Measurements from ENCODE around the gene NCOA4.
"Not testable (repeated sequence)": the region's sequence is repeated elsewhere in the genome, so short reads cannot be mapped to it uniquely, and the experiment has no call there.

Gene NCOA4

GRCh38 chr10:46030091-46030937, at the start of gene NCOA4:
Gene NCOA4 (minus strand): TSS chr10:46030623. CDS start chr10:46016680, 13,943 bp downstream.
- peak; percentile 49 to 62 for DNase-seq

DNA sequence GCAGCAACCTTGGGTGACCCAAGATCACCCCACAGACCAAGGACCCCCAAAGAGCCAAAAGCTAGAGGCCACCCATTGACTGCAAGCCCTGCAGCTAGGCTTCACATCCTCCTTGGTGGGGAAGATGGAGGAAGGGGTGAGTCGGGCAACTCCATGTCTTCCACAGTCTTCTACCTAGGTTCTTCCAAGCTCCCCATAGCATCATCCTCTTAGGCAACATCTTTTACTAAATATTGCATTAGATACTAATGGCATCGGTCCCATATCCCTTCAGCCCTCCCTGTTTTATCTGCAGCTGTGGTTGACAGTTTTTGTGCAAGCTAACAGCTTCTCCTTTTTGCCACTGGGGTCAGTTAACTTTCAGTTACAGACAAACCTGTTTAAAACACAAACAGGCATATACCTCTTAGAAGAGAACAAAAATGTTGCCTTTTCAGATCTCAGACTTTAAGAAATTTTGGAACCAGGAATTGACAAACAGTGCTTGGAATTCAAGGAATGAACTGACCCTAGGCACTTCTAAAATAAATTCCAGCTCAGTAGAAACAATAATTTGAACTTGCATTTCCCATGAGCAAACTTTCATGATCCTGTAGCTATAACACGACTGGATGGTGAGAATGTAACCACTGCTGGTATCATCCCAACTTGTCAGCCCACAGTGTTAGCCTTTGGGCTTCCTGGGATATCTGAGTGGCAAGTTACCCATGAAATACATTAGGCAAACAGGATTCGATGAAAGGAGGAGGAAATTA, 49.6 kb upstream of the NCOA4 start:
- DNase-seq, result no peak

DNA sequence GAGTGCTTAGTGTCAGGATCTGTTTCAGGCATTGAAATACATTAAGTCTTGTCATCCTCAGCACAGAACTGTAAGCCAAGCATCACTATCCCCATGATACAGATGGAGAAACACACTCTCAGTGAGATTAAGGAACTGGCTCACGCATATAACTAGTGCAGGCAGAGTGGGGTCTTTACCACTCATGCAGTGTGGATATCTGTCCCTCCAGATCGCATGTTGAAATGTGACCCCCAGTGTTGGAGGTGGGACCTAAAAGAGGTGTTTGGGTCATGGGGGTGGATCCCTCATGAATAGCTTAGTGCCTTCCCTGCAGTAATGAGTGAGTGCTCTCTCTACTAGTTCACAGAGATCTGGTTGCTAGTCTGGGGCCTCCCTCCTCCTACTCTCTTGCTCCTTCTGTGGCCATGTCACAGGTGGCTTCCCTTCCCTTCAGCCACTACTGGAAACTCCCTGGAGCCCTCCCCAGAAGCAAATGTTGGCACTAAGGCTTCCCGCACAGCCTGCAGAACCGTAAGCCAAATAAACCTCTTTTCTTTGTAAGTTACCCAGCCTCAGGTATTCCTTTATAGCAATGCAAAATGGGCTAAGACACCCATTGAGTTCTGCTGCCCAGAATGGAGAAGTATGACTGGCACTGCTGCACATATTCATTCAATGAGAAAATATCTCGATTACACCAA, 47.4 kb upstream of the NCOA4 start:
- no peak for DNase-seq

- no peak for DNase-seq
Measured at GRCh38 chr10:46077141-46077554, 46.7 kb upstream of the NCOA4 start.

- DNase-seq, result no peak
Measured at GRCh38 chr10:46075869-46076268, 45.4 kb upstream of the NCOA4 start.

GRCh38 chr10:46074196-46074946, 43.9 kb upstream of the NCOA4 start:
- DNase-seq, result no peak

DNA sequence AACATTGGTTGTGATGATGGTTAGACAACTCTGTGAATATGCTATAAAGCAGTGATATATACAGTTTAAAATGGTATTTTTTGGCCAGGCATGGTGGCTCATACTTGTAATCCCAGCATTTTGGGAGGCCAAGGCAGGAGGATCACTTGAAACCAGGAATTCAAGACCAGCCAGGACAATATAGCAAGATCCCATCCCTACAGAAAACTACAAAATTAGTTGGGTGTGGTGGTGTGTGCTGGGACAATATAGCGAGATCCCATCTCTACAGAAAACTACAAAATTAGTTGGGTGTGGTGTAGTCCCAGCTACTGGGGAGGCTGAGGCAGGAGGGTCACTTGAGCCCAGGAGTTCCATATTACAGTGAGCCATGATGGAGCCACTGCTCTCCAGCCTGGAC, 43.1 kb upstream of the NCOA4 start:
- DNase-seq, result no peak

DNA sequence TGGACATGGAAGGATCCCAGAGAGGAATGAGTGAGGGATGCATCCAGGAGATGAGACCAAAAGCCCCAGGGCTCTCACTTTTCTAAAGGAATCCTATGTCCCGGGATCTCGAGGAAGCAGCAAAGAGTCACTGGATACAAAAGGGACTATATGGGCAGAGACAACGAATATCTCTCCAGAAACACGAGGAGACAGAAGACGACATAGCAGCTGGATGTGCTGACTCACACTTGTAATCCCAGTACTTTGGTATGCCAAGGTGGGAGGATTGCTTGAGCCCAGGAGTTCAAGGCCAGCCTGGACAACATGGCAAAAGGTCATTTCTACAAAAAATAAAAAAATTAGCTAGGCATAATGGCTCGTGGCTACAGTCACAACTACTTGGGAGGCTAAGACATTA, 40.3 kb upstream of the NCOA4 start:
- no peak for DNase-seq

DNA sequence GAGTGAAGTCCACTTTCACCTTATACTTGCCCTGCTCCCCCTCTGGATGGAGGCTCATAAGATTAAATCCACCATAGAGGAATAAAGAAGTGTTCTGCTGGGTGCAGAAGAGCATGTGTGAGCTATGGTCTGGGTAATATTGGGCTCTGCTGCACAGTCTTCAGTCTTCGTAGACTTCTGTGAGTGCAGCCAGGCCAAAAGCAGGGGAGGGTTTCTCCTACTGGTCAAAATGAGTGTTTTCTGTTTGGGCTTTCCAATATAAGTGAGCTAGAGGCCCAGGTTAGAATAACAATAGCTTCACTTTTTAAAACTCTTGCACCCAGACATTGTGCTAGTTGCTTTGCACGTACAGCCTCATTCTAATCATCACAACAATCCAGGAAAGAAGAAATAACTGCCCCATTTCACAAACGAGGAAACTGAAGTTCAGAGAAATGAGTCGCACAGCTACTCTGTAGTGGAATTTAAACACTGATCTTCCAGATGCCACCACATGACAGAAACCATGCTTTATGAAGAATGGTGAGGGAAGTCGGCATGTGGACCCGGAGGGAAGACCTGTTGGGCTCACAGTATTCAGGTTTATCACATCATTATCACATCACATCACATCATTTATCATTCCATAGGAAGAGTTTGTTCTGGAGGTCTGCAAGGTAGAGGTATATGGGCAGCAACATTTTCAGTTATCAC, 39.5 kb upstream of the NCOA4 start:
- DNase-seq, result no peak

DNA sequence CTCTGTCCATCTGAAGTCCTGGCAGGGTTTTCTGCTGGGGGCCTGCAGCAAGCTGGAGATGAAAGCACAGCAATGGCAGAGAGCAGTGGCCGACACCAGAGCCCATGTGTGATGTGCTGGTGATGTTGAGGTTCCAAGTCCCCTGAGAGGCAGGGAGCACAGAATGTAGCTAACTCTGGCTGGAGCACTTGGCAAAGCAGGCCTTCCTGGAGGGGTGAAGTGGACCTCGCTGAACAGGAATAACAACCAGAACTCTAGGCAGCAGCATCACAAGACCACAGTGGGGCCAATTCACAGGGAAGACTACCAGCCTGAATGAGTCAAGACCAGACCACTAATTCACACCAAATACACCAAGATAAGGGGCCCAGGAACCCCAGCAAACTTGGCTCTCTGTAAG, 38.5 kb upstream of the NCOA4 start:
- no peak for DNase-seq

DNA sequence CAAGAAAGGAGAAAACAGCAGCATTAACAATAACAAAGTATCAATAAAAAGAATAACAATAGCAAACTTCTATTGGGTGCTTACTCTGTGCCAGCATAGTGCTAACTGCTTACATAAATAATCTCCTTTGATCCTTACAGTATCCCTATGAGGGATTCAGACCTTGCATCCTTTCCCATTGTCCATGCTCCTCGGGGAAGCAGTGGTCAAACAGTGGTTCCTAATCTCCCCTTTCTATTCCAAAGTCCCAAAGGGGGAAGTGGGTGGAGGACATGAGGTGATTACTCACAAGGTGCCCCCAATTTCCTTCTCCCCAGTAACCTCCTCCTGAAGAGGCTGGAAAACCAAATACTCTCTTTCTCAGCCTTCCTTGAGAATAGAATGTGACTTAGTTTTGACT, 37.7 kb upstream of the NCOA4 start:
- no peak for DNase-seq

DNA sequence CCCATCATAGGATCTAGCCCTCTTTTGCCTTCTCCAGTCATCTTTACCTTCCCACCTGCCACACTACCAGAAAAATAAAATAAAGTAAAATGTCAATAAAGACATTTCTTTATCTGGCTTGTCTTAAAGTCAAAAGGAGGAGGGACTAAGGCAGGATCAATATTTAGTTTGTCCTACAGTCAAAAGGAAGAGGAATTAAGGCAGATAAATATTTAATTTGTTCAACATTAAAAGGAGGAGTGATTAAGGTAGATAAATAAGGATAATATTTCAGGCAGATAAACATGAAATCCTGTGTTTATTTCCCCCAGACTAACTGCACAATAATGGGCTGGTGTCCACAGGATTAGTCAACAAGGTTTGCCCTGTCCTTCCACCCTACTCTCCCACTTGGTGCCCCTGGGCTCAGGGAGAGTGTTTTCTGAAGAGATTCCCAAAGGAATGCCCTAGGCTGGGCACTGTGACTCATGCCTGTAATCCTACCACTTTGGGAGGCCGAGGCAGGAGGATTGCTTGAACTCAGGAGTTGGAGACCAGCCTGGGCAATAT, 33.9 kb upstream of the NCOA4 start:
- no peak for DNase-seq

DNA sequence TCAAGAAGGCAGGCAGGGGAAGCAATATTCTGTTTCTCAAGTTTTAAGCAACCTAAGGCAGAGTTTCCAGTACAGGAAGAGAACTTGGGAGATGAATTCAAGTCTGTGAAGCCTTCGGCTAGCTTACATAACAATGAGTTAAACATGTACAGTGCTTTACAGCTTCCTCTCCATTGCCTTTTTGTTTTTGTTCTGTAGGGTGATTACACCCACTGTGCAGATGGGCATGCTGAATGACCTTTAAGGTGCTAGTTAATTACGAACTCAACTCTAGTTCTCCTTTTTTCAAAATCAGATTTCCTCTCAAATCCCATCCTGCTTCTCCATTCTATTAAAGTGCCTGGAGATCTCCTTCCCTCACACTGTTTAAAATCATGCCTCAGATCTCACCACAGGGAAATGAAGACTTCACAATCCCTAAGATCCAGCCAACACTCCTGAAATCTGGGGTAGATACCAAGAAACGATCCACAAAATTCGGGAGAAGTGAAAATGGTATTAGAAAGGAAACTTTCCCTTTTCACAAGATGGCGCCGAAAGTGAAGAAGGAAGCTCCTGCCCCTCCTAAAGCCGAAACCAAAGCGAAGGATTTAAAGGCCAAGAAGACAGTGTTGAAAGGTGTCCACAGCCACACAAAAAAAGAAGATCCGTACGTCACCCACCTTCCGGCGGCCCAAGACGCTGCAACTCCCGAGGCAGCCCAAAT, 32.5 kb upstream of the NCOA4 start:
- DNase-seq, result no peak

DNA sequence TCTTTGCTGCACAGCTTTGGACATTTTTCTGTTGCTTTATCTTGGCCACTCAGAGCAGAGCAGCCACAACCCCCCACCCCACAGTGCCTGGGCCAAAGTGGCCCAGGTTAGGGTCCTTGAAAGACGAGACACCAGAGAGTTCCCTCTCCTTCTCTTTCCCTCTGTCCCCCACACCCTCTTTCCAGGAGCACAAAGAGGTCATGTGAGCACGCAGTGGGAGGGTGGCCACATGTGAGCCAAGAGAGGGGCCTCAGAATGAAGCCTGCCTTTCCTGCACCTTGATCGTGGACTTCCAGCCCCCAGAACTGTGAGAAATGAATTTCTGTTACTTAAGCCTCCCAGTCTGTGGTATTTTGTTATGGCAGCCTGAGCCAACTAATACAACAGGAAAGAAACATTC, 30.3 kb upstream of the NCOA4 start:
- DNase-seq, result no peak

GRCh38 chr10:46057927-46058326, 27.5 kb upstream of the NCOA4 start:
- not testable (repeated sequence) for DNase-seq

- no peak for DNase-seq
Measured at GRCh38 chr10:46057038-46057437, 26.6 kb upstream of the NCOA4 start.

- no peak for DNase-seq
Measured at GRCh38 chr10:46055771-46056170, 25.3 kb upstream of the NCOA4 start.

DNA sequence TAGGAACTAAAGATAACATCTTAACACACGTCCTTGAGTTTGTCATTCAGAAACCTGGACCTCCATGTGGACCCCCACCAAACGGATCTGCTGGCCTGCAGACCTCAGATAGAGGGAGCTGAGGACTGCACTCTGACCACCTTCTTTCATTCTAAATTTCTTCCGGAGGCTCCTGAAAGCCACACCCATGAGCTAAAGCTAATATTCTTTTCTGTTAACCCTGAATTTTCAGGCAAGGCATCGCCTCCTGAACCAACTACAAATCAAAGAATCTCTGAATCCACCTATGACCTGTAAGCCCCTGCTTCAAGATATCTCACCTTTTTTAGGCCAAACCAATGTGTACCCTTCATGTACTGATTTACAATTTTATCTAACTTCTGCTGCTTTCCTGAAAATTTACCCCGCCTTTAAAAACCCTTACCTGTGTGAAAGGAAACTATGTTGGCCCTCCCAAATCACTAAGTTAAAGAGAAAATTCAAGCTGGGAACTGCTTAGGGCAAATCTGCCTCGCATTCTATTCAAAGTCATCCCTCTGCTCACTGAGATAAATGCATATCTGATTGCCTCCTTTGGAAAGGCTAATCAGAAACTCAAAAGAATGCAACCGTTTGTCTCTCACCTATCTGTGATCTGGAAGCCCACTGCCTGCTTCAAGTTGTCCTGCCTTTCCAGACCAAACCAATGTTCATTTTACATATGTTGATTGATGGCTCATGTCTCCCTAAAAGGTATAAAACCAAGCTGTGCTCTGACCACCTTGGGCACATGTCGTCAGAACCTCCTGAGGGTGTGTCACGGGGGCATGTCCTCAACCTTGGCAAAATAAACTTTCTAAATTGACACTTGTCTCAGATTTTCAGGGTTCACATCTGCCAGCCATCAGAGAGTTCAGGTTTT, 23.4 kb upstream of the NCOA4 start:
- DNase-seq, result no peak

DNA sequence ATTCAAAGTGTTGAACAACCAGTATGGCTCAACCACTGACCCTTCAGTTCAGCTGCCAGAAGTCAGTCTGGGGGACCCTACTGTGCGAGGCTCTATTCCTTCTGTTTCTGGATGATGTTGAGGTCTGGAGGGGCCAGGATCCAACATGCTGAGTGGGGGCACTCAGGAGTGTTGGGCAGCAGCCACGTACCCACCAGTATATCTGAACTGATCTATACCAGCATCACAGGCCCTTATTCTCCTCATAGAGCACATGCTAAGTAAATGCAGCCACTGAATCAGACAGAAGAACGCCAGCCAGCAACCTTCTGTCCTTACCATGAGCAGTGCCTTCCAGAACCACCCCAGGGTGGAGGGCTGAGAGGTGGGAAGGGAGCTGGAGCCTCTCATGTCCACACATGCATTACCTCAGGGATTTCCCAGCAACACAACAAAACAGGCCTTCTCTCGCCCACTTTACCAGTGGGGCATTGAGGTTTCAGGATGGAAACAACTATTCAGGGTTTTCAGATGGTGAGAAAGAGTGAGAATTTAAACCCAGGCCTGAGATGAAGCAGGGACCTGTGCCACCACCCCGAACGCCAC, 22.5 kb upstream of the NCOA4 start:
- DNase-seq, result no peak

All from NCI-H187 (cell line).